HEK293 (cell line): ENCODE data around the gene HOXC5.

Experiments
- EGR2 ChIP-seq: fragments of 450-650 bp; formaldehyde crosslinking; IDR thresholded peaks from 2 replicates; pipeline ENCODE4 v1.5.1; 2016; ENCODE audit warnings: low read depth, missing biosample characterization, missing genetic modification characterization
- GLIS2 ChIP-seq: fragments of 450-650 bp; formaldehyde crosslinking; IDR thresholded peaks from 2 replicates; pipeline ENCODE4 v1.5.1; 2016; ENCODE audit warnings: missing biosample characterization, missing genetic modification characterization
- KLF10 ChIP-seq: fragments of 450-650 bp; IDR thresholded peaks from 2 replicates; pipeline ENCODE4 v1.5.1; 2018; ENCODE audit warnings: missing biosample characterization, mild to moderate bottlenecking, missing genetic modification characterization
- KLF7 ChIP-seq: fragments of 450-650 bp; formaldehyde crosslinking; IDR thresholded peaks from 2 replicates; pipeline ENCODE4 v1.5.1; 2016; ENCODE audit warnings: missing biosample characterization, missing genetic modification characterization, borderline replicate concordance
- MZF1 ChIP-seq: fragments of 450-650 bp; formaldehyde crosslinking; IDR thresholded peaks from 2 replicates; pipeline ENCODE4 v1.5.1; 2017; ENCODE audit warnings: missing biosample characterization, missing genetic modification characterization, borderline replicate concordance
- SP2 ChIP-seq: fragments of 450-650 bp; formaldehyde crosslinking; IDR thresholded peaks from 2 replicates; pipeline ENCODE4 v1.5.1; 2016; ENCODE audit warnings: missing biosample characterization, missing genetic modification characterization
- YY2 ChIP-seq: fragments of 450-650 bp; formaldehyde crosslinking; IDR thresholded peaks from 2 replicates; pipeline ENCODE4 v1.5.1; 2016; ENCODE audit warnings: missing biosample characterization, missing genetic modification characterization
- ZNF133 ChIP-seq: fragments of 450-650 bp; formaldehyde crosslinking; IDR thresholded peaks from 2 replicates; pipeline ENCODE4 v1.5.1; 2016; ENCODE audit warnings: missing biosample characterization, missing genetic modification characterization
- ZNF274 ChIP-seq, 2 experiments: fragments of 200-500 bp in 1 of 2; fragments of 450-650 bp in 1 of 2; sonication (Bioruptor generic) in 1 of 2; formaldehyde crosslinking in 1 of 2; IDR thresholded peaks; 2 replicates each; pipeline versions ENCODE4 v1.5.1 to v1.6.1; 2014 to 2016; ENCODE audit warnings: borderline replicate concordance in 1 of 2, inconsistent platforms in 1 of 2, low read length in 1 of 2, missing biosample characterization in 1 of 2, missing genetic modification characterization in 1 of 2
- ZNF302 ChIP-seq: fragments of 450-650 bp; formaldehyde crosslinking; IDR thresholded peaks from 2 replicates; pipeline ENCODE4 v1.5.1; 2016; ENCODE audit warnings: missing biosample characterization, missing genetic modification characterization, low read depth
- ZNF423 ChIP-seq: fragments of 450-650 bp; formaldehyde crosslinking; IDR thresholded peaks from 2 replicates; pipeline ENCODE4 v1.5.1; 2016; ENCODE audit warnings: missing biosample characterization, missing genetic modification characterization
- ZNF529 ChIP-seq: fragments of 450-650 bp; formaldehyde crosslinking; IDR thresholded peaks from 2 replicates; pipeline ENCODE4 v1.5.1; 2017; ENCODE audit warnings: missing genetic modification characterization, missing biosample characterization; ENCODE audit not compliant: insufficient replicate concordance
- ZNF571 ChIP-seq: fragments of 450-650 bp; formaldehyde crosslinking; IDR thresholded peaks from 2 replicates; pipeline ENCODE4 v1.5.0; 2017; ENCODE audit warnings: missing biosample characterization, missing genetic modification characterization
- ZNF670 ChIP-seq: fragments of 450-650 bp; formaldehyde crosslinking; IDR thresholded peaks from 2 replicates; pipeline ENCODE4 v1.5.1; 2016; ENCODE audit warnings: missing biosample characterization, missing genetic modification characterization, low read depth
- ZNF768 ChIP-seq: fragments of 450-650 bp; formaldehyde crosslinking; IDR thresholded peaks from 2 replicates; pipeline ENCODE4 v1.5.1; 2018; ENCODE audit warnings: missing biosample characterization, mild to moderate bottlenecking, missing genetic modification characterization
- TF ChIP-seq, protein P1 (sequence below): fragments of 450-650 bp; formaldehyde crosslinking; IDR thresholded peaks from 2 replicates; pipeline ENCODE4 v1.5.1; 2016; ENCODE audit warnings: missing biosample characterization, missing genetic modification characterization
- TF ChIP-seq, protein P2 (sequence below): fragments of 450-650 bp; IDR thresholded peaks from 2 replicates; pipeline ENCODE4 v1.5.1; 2018; ENCODE audit warnings: missing biosample characterization, mild to moderate bottlenecking, missing genetic modification characterization
- TF ChIP-seq, protein P3 (sequence below): fragments of 450-650 bp; formaldehyde crosslinking; IDR thresholded peaks from 2 replicates; pipeline ENCODE4; 2016; ENCODE audit warnings: missing biosample characterization, missing genetic modification characterization

The HOXC5 gene

DNA sequence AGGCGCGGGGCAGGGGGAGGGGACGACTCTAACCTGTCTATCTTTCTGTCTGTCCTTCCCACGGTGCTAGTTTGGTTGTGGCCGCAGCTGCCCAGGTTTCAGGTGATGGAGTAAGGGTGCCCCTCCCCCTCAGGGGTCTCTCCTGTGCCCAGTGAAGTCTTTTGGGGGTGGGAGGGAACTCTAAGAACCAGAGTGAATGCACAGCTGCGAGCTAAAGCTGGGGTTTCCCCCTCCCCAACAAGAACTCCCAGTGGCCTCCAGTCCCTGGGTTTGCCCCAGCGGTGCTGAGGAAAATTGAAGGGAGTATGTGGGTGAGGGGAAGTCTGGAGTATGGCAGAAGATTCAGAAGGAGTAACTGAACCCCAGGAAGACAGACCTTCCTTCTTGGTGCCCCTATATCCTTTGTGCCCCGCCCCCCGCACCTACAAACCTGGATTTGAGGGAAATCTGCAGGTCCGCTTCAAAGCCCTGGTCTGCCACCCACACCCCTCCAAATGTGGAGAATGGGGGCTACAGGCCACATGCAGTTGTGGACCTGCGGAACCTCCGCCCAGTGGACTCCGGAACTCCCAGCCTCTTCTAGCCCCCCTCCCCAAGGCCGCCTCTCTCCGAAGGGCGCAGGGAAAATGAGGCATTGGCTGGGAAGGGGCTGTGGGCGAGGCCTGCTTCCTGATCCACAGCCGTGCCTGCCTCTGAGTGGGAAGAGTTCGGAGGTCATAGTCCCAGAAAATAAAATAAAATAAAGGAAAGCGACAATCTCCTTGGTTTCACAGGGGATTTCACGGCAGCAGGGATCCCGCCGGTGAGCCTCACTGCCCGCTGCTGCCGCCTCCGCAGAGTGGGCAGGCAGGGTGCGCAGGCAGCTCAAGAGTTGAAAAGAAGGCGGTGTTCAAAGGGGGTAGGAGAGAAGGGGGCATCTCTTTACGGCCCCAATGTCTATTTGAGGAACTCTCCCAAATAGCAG lies 36.3 kb upstream of the HOXC5 start (continued):
- TF ChIP-seq SP2 (peak; percentile 23), KLF7 (tag by site-specific recombination) (no peak), KLF10 (tag by site-specific recombination) (no peak), EGR2 (tag by site-specific recombination) (peak; percentile 77), ZNF768 (tag by site-specific recombination) (no peak), ZNF133 (tag by site-specific recombination) (no peak), YY2 (no peak), ZNF302 (tag by site-specific recombination) (no peak), ZNF529 (tag by site-specific recombination) (no peak), MZF1 (tag by site-specific recombination) (no peak), ZNF670 (tag by site-specific recombination) (no peak), ZNF274 (IDR thresholded peaks at IDR 0.05; ENCODE audit: low read length) (no peak), ZNF274 (tag by site-specific recombination; IDR thresholded peaks at IDR 0.05; ENCODE audit: borderline replicate concordance) (no peak), GLIS2 (tag by site-specific recombination) (0 out of 2 replicates have a peak, but pooled peaks have one; percentile 7), ZNF423 (tag by site-specific recombination) (no peak), ZNF571 (tag by site-specific recombination) (no peak)
- TF ChIP-seq, protein P1, sequence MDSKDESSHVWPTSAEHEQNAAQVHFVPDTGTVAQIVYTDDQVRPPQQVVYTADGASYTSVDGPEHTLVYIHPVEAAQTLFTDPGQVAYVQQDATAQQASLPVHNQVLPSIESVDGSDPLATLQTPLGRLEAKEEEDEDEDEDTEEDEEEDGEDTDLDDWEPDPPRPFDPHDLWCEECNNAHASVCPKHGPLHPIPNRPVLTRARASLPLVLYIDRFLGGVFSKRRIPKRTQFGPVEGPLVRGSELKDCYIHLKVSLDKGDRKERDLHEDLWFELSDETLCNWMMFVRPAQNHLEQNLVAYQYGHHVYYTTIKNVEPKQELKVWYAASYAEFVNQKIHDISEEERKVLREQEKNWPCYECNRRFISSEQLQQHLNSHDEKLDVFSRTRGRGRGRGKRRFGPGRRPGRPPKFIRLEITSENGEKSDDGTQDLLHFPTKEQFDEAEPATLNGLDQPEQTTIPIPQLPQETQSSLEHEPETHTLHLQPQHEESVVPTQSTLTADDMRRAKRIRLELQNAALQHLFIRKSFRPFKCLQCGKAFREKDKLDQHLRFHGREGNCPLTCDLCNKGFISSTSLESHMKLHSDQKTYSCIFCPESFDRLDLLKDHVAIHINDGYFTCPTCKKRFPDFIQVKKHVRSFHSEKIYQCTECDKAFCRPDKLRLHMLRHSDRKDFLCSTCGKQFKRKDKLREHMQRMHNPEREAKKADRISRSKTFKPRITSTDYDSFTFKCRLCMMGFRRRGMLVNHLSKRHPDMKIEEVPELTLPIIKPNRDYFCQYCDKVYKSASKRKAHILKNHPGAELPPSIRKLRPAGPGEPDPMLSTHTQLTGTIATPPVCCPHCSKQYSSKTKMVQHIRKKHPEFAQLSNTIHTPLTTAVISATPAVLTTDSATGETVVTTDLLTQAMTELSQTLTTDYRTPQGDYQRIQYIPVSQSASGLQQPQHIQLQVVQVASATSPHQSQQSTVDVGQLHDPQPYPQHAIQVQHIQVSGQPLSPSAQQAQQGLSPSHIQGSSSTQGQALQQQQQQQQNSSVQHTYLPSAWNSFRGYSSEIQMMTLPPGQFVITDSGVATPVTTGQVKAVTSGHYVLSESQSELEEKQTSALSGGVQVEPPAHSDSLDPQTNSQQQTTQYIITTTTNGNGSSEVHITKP (tag by site-specific recombination) = no peak; the same call in 1 of the 2 replicates
- TF ChIP-seq, protein P2, sequence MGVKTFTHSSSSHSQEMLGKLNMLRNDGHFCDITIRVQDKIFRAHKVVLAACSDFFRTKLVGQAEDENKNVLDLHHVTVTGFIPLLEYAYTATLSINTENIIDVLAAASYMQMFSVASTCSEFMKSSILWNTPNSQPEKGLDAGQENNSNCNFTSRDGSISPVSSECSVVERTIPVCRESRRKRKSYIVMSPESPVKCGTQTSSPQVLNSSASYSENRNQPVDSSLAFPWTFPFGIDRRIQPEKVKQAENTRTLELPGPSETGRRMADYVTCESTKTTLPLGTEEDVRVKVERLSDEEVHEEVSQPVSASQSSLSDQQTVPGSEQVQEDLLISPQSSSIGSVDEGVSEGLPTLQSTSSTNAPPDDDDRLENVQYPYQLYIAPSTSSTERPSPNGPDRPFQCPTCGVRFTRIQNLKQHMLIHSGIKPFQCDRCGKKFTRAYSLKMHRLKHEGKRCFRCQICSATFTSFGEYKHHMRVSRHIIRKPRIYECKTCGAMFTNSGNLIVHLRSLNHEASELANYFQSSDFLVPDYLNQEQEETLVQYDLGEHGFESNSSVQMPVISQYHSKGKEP (tag by site-specific recombination) = no peak
- TF ChIP-seq, protein P3, sequence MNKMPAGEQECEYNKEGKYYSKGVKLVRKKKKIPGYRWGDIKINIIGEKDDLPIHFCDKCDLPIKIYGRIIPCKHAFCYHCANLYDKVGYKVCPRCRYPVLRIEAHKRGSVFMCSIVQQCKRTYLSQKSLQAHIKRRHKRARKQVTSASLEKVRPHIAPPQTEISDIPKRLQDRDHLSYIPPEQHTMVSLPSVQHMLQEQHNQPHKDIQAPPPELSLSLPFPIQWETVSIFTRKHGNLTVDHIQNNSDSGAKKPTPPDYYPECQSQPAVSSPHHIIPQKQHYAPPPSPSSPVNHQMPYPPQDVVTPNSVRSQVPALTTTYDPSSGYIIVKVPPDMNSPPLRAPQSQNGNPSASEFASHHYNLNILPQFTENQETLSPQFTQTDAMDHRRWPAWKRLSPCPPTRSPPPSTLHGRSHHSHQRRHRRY = no peak
- TF ChIP-seq, all 188 proteins: peak for 11
